ENCODE measurements around the gene IFITM10. TPM values are rescaled to one million over a fixed set of nuclear protein-coding genes. Genes with fewer than 3 reads are reported as not detected.

IFITM10 gene
- total RNA-seq, 1 donor from 2014 or later = 4.9 TPM

DNA sequence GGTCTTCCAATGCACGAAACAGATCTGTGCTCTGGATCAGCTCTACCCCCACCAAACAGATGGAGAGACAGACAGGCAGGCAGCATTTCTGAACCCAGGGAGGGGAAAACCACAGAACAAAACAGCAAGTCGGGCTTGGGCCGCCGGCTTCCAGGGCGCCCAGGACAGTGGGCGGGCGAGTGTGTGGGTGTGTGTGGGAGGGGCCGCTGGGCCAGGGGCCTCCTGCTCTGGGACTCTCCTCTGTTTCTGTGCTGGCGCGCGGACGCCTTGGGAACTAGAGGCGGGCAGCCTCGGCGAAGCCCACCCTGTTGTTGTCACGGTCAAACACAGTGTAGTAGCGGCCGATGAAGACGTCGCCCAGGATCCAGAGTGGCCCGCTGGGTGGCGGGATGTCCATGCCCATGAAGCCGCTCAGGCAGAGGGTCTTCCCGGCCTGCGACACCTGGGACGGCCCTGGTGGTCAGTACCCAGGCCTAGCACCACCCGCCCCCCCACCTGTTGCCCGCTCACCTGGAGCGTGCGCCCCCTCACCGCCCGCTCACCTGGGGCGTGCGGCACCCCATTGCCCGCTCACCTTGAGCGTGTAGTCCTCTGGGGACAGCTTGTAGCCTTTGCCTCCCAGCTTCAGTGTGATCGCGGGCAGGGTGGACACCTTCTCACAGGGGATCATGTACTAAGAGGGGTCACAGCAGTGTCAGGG is 3.0 kb upstream of the IFITM10 start:
- TF ChIP-seq CTCF (IDR thresholded peaks at IDR 0.05) (no peak), POLR2AphosphoS5 (IDR thresholded peaks at IDR 0.05; ENCODE audit: insufficient read depth in 1 of 2, low read depth in 1 of 2) (no peak), POLR2A (IDR thresholded peaks at IDR 0.05) (no peak)
- no peak overlapping the region for H3K27ac ChIP-seq
- peaks cover 68% of the 10 kb centered on the region for H3K4me1 ChIP-seq
- H3K4me3 ChIP-seq = no peak overlapping the region
- no peaks in the 10 kb centered on the region for H3K27me3 ChIP-seq
- H3K9me3 ChIP-seq = no peaks in the 10 kb centered on the region
- DNase-seq (ENCODE audit: extremely low spot score in 2 of 2) = no peak
- peaks cover 0 to 48% of the 10 kb centered on the region in 2 donors for H3K36me3 ChIP-seq
- intact Hi-C loops (cut with DNase I) = no loop called here

DNA sequence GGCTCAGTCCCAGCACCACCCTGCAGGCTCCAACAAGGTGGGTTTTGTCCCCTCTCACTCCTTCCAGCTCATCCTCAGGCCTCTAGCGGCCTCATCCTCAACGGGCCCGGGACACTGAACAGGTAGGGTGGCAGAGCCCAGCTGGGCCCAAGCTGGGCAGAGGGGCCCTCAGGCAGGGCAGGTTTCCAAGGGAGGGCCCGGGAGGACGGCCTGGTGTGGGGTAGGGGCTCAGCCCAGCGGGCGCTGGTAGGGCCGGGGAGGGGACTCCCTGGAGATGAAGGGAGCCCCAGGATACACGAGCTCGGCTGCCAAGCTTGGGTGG is 2.5 kb upstream of the IFITM10 start:
- no peak for DNase-seq (ENCODE audit: extremely low spot score in 2 of 2)
- Histone ChIP-seq H3K27ac (peak overlapping the region; percentile 20), H3K4me1 (peaks cover 70% of the 10 kb centered on the region), H3K27me3 (no peaks in the 10 kb centered on the region), H3K36me3 (peaks cover 0 to 48% of the 10 kb centered on the region in 2 donors), H3K4me3 (no peak overlapping the region), H3K9me3 (no peaks in the 10 kb centered on the region)
- TF ChIP-seq POLR2AphosphoS5 (IDR thresholded peaks at IDR 0.05; ENCODE audit: insufficient read depth in 1 of 2, low read depth in 1 of 2) = no peak
- TF ChIP-seq POLR2A (IDR thresholded peaks at IDR 0.05) = no peak
- no peak for TF ChIP-seq CTCF (IDR thresholded peaks at IDR 0.05)
- intact Hi-C loops (cut with DNase I) = no loop called here

DNA sequence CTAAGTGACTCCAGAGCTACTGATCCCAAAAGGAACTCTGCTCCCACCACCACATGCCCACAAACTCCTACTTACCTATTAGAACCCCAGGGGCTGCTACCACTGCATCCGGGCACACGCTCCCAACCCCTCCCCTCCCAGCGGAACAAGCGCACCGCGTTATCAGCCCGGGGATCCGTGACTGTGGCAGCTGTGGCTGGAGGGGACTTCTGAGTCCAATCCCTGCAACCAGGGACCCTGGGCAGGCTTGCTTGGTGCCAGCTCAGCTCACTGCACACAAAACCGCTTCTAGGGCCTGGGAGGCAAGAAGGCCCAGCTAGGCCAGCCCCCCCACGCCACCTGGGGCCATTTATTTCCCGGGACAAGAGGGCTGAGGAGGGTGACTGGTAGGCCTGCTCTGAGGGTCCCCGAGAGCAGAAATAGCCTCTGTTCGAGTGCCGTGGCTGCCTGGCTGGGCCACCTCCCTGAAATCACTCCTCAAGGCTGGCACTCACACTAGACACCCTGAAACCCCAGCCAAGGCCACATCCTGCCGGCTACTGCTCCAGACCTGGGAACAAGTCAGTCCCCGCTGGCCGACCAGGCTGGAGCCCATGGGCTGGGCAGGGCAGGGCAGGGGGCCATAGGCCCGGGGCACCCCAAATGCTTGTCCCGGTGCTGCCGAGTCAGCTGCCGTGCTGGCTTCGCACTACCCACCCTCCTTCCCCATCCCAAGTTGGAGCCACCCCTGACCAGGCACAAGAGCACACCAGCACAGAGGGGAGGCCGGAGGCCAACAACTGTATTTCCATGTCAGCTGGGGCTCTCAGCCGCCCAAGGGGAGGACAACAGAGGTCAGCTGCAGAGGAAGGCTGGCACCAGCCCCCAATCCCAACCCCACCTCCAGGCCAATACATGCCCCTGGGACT is 1.9 kb upstream of the IFITM10 start:
- Histone ChIP-seq H3K9me3 (no peaks in the 10 kb centered on the region), H3K4me1 (peaks cover 74% of the 10 kb centered on the region), H3K4me3 (no peak overlapping the region), H3K27ac (peak overlapping the region; percentile 20), H3K36me3 (peaks cover 0 to 46% of the 10 kb centered on the region in 2 donors), H3K27me3 (no peaks in the 10 kb centered on the region)
- intact Hi-C loops (cut with DNase I) = no loop called here
- no peak for DNase-seq (ENCODE audit: extremely low spot score in 2 of 2)
- TF ChIP-seq POLR2AphosphoS5 (IDR thresholded peaks at IDR 0.05; ENCODE audit: insufficient read depth in 1 of 2, low read depth in 1 of 2) (no peak), CTCF (IDR thresholded peaks at IDR 0.05) (no peak), POLR2A (IDR thresholded peaks at IDR 0.05) (no peak)

DNA sequence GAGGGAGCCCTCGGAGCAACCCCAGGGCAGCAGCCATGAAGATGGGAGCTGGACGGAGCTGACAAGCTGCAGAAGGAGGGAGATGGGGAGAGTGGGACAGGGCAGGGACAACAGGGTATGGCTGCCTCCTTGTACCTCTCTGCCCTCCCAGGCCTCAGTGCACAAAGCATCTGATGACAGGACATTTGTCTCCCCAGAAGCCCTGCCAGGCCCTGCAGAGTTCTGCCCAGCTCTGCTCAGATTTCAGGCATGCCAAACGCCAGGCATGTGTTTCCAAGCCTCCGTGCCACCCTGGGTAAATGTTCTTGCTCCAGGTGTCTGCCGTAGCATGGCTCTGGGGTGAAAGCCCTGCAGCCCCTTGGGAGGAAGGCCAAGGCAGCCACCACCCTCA is 1.1 kb upstream of the IFITM10 start:
- intact Hi-C loops (cut with DNase I) = no loop called here
- no peak overlapping the region for H3K4me3 ChIP-seq
- peaks cover 0 to 39% of the 10 kb centered on the region in 2 donors for H3K36me3 ChIP-seq
- H3K4me1 ChIP-seq = peaks cover 69% of the 10 kb centered on the region
- peak overlapping the region; percentile 72 for H3K27ac ChIP-seq
- no peaks in the 10 kb centered on the region for H3K9me3 ChIP-seq
- DNase-seq (ENCODE audit: extremely low spot score in 2 of 2) = no peak
- H3K27me3 ChIP-seq = no peaks in the 10 kb centered on the region
- TF ChIP-seq POLR2AphosphoS5 (IDR thresholded peaks at IDR 0.05; ENCODE audit: insufficient read depth in 1 of 2, low read depth in 1 of 2) = no peak
- no peak for TF ChIP-seq POLR2A (IDR thresholded peaks at IDR 0.05)
- no peak for TF ChIP-seq CTCF (IDR thresholded peaks at IDR 0.05)
